HCT116 (cell line): ENCODE measurements around the gene HPX. TPM values are rescaled to one million over a fixed set of nuclear protein-coding genes. Genes with fewer than 3 reads are reported as not detected.

ENCODE experiments used
- ATAC-seq: fragments of 200-7000 bp; cut with Tn5 transposase; 2 replicates; pipeline ENCODE4 v1.9.1; 2020; ENCODE audit warnings: mild to moderate bottlenecking, moderate library complexity
- BruUV-seq: library from RNA; stranded (reverse); fragments of 400-500 nt; replicated peaks from 2 replicates; lab custom pipeline; 2021; lab: Mats Ljungman, UMichigan
- CTCF ChIA-PET: fragments of 300-600 bp; sonication (Branson Sonifier 250); formaldehyde crosslinking; loops from one replicate; lab custom pipeline; 2021; ENCODE audit warnings: antibody characterized with exemption; lab: Charles Lee
- POLR2A ChIA-PET: fragments of 300-600, 350-600 bp; sonication (Branson Sonifier 250); formaldehyde crosslinking; loops from one replicate; lab custom pipeline; 2021; ENCODE audit warnings: antibody characterized with exemption; lab: Charles Lee
- RAD21 ChIA-PET, 2 experiments: fragments of 300-600 bp; sonication (Branson Sonifier 250); formaldehyde crosslinking; loops; one replicate each; lab custom pipeline; 2023; ENCODE audit warnings: low total read pairs in 2 of 2; ENCODE audit not compliant: uncharacterized antibody in 2 of 2, unreplicated experiment in 2 of 2, low non-redundant PET in 1 of 2; lab: Charles Lee
- DNase-seq: peaks from one replicate; pipeline ENCODE4 v3.0.0-alpha.2; 2010; ENCODE audit warnings: low read depth, low spot score
- H2AFZ ChIP-seq: fragments of 200-600 bp; shearing (Covaris generic), sonication (generic); 2 replicates; pipeline ENCODE4 v1.6.1; 2017; ENCODE audit warnings: low read depth, mixed run types, mixed read lengths, antibody characterized with exemption, low read length; ENCODE audit not compliant: poor library complexity, severe bottlenecking
- H3K27ac ChIP-seq: 2 replicates; pipeline ENCODE4 v1.5.1; 2012; ENCODE audit warnings: low read depth, low read length
- H3K27me3 ChIP-seq: fragments of 200-600 bp; sonication (generic); 2 replicates; pipeline ENCODE4 v1.6.1; 2016; ENCODE audit warnings: mixed run types, low read length, mixed read lengths; ENCODE audit not compliant: insufficient read depth
- H3K36me3 ChIP-seq, 2 experiments: fragments of 200-500 bp in 1 of 2; fragments of 200-600 bp in 1 of 2; sonication (Bioruptor generic) in 1 of 2; sonication (generic) in 1 of 2; 2 replicates each; pipeline versions ENCODE4 v1.5.1 to v1.6.1; 2014 to 2016; ENCODE audit warnings: low read length in 2 of 2, inconsistent platforms in 1 of 2, mixed read lengths in 1 of 2, mixed run types in 1 of 2; ENCODE audit not compliant: insufficient read depth in 2 of 2, control insufficient read depth in 1 of 2
- H3K4me1 ChIP-seq, 2 experiments: fragments of 200-600 bp in 1 of 2; sonication (generic) in 1 of 2; 2 replicates each; pipeline versions ENCODE4 v1.5.1 to v1.6.1; 2012 to 2017; ENCODE audit warnings: low read length in 2 of 2, inconsistent platforms in 1 of 2, mild to moderate bottlenecking in 1 of 2, mixed read lengths in 1 of 2, mixed run types in 1 of 2, moderate library complexity in 1 of 2; ENCODE audit not compliant: insufficient read depth in 2 of 2, control insufficient read depth in 1 of 2
- H3K4me2 ChIP-seq: fragments of 200-600 bp; sonication (generic); 2 replicates; pipeline ENCODE4 v1.6.1; 2017; ENCODE audit warnings: mixed run types, low read length, mixed read lengths
- H3K4me3 ChIP-seq, 2 experiments: fragments of 200-600 bp in 1 of 2; sonication (generic) in 1 of 2; replicated peaks in 1 of 2; 2 replicates each; pipeline ENCODE4 v1.5.1; 2011 to 2016; ENCODE audit warnings: low read length in 2 of 2, control low read depth in 1 of 2, low read depth in 1 of 2, mild to moderate bottlenecking in 1 of 2, mixed read lengths in 1 of 2, mixed run types in 1 of 2
- H3K79me2 ChIP-seq: fragments of 200-600 bp; sonication (generic); 2 replicates; pipeline ENCODE4 v1.6.1; 2017; ENCODE audit warnings: mild to moderate bottlenecking, mixed run types, low read length, moderate library complexity, mixed read lengths; ENCODE audit not compliant: insufficient read depth
- H3K9ac ChIP-seq: fragments of 200-600 bp; sonication (generic); 2 replicates; pipeline ENCODE4 v1.6.1; 2016; ENCODE audit warnings: low read length, mixed read lengths
- H3K9me2 ChIP-seq: fragments of 200-600 bp; sonication (generic), shearing (Covaris generic); 2 replicates; pipeline ENCODE4 v1.6.1; 2017; ENCODE audit warnings: mixed run types, mild to moderate bottlenecking, moderate library complexity; ENCODE audit not compliant: insufficient read depth
- H3K9me3 ChIP-seq, 2 experiments: fragments of 200-500 bp in 1 of 2; fragments of 200-600 bp in 1 of 2; sonication (Bioruptor generic) in 1 of 2; sonication (generic) in 1 of 2; 2 replicates each; pipeline ENCODE4 v1.6.1; 2014 to 2017; ENCODE audit warnings: low read length in 2 of 2, mixed read lengths in 2 of 2, inconsistent platforms in 1 of 2, low read depth in 1 of 2, mild to moderate bottlenecking in 1 of 2, mixed run types in 1 of 2, moderate library complexity in 1 of 2; ENCODE audit not compliant: control insufficient read depth in 1 of 2, insufficient read depth in 1 of 2
- H4K20me1 ChIP-seq: fragments of 200-600 bp; sonication (generic), shearing (Covaris generic); 2 replicates; pipeline ENCODE4 v1.6.1; 2017; ENCODE audit warnings: mixed run types, mild to moderate bottlenecking, moderate library complexity; ENCODE audit not compliant: insufficient read depth
- CTCF ChIP-seq, 3 experiments: fragments of 200-600 bp in 1 of 3; sonication (generic) in 1 of 3; IDR thresholded peaks in 2 of 3; conservative IDR thresholded peaks in 1 of 3; 2 replicates each; pipeline ENCODE4 v1.5.1; 2012 to 2017; ENCODE audit warnings: low read depth in 2 of 3, low read length in 2 of 3, antibody characterized with exemption in 1 of 3, borderline replicate concordance in 1 of 3, control low read depth in 1 of 3, mild to moderate bottlenecking in 1 of 3, mixed read lengths in 1 of 3, mixed run types in 1 of 3, moderate library complexity in 1 of 3; ENCODE audit not compliant: insufficient read depth in 1 of 3
- SIN3A ChIP-seq: IDR thresholded peaks from 2 replicates; pipeline ENCODE4 v1.6.1; 2012; ENCODE audit warnings: low read depth
- intact Hi-C: fragments of 100-400 bp; cut with micrococcal nuclease; formaldehyde crosslinking; loops from 2 replicates; pipeline ENCODE4 v1.10.0; 2022
- total RNA-seq: library from RNA; stranded (reverse); gene quantifications from one replicate; pipeline ENCODE4 v1.2.1, GENCODE V29; 2021; ENCODE audit not compliant: unreplicated experiment

Gene HPX
- total RNA-seq, 1 experiment from 2014 or later, result 4.6 TPM

- DNase-seq, result no peak
- peaks cover 5 to 28% of the 10 kb centered on the region in 2 experiments; a peak in 2 of 4 replicates for H3K36me3 ChIP-seq
- TF ChIP-seq SIN3A (no peak), CTCF (IDR thresholded peaks at IDR 0.05 in 2 of 3, conservative IDR thresholded peaks at IDR 0.05 in 1 of 3; ENCODE audit: borderline replicate concordance in 1 of 3, insufficient read depth in 1 of 3, low read depth in 2 of 3, low read length in 2 of 3) (peak in 1 of 3 experiments; percentile 36; a peak in 2 of 6 replicates)
- TF ChIP-seq, all 23 proteins: peak for 1
- TSS peak; percentile 46 for BruUV-seq
- ChIA-PET RAD21 (interaction anchor here in 1 of 2 experiments (0.6 kb wide), 1 partner anchor 96 kb away, joined by 3 read pairs; no protein-coding TSS in a partner anchor), POLR2A (interaction anchor here (0.8 to 1.2 kb wide), 3 partner anchors 93 to 145 kb away, joined by 3 read pairs; partner anchors contain the start of gene TPP1), CTCF (interaction anchor here (1.4 kb wide), 1 partner anchor 35 kb away, joined by 3 read pairs; no protein-coding TSS in a partner anchor)
- H2AFZ ChIP-seq, result no peak overlapping the region
- no peaks in the 10 kb centered on the region for H4K20me1 ChIP-seq
- H3K4me2 ChIP-seq, result peak overlapping the region; percentile 95
- H3K4me1 ChIP-seq, result peaks cover 5 to 25% of the 10 kb centered on the region in 2 experiments; a peak in 3 of 4 replicates
- H3K9me2 ChIP-seq, result no peaks in the 10 kb centered on the region
- intact Hi-C loops, result no loop called here
- peak overlapping the region; percentile 63 for H3K9ac ChIP-seq
- H3K79me2 ChIP-seq, result peaks cover 10% of the 10 kb centered on the region; the same call in 1 of the 2 replicates
- ATAC-seq, result no peak
- peak overlapping the region; percentile 63 for H3K27ac ChIP-seq
- H3K4me3 ChIP-seq, result peak overlapping the region; percentile 44 to 85
- H3K27me3 ChIP-seq, result no peaks in the 10 kb centered on the region
- H3K9me3 ChIP-seq, result no peaks in the 10 kb centered on the region
These were observed 33.6 kb upstream of the HPX start for GRCh38 chr11:6474413-6474792.
